Thoracic aorta (tissue), 2 donors: ENCODE results near the gene MRPS23. TPM values are rescaled to one million over a fixed set of nuclear protein-coding genes. Genes with fewer than 3 reads are reported as not detected.
A peak's percentile ranks its signal among the peaks of the same experiment; 100 is the strongest.

ENCODE experiments used
- ATAC-seq: fragments of 150-250 bp; one replicate; pipeline ENCODE4 v1.8.0; 2017; ENCODE audit warnings: low read depth; ENCODE audit not compliant: insufficient number of reproducible peaks, low FRiP score
- DNase-seq: peaks from one replicate; pipeline ENCODE4 v3.0.0-alpha.2; 2020; ENCODE audit warnings: low spot score
- H3K27ac ChIP-seq, 2 donors: fragments of 200-600 bp; sonication (generic); 1 replicate in 1 of 2; 2 replicates in 1 of 2; pipeline ENCODE4 v1.5.1; 2016; ENCODE audit warnings: mild to moderate bottlenecking in 2 of 2, moderate library complexity in 2 of 2
- H3K27me3 ChIP-seq: fragments of 200-600 bp; sonication (generic); replicated peaks from 2 replicates; pipeline ENCODE4 v1.6.0; 2016; ENCODE audit warnings: mild to moderate bottlenecking; ENCODE audit not compliant: insufficient read depth
- H3K36me3 ChIP-seq: fragments of 200-600 bp; sonication (generic); one replicate; pipeline ENCODE4 v1.5.1; 2016
- H3K4me1 ChIP-seq, 2 donors: fragments of 200-600 bp; sonication (generic); 1 replicate in 1 of 2; 2 replicates in 1 of 2; pipeline versions ENCODE4 v1.5.1 to v1.6.0; 2016; ENCODE audit warnings: low read depth in 2 of 2, mild to moderate bottlenecking in 1 of 2; ENCODE audit not compliant: control insufficient read depth in 1 of 2
- H3K4me3 ChIP-seq: fragments of 200-600 bp; sonication (generic); 2 replicates; pipeline ENCODE4 v1.5.1; 2016; ENCODE audit warnings: mild to moderate bottlenecking
- H3K9me3 ChIP-seq: fragments of 200-600 bp; sonication (generic); 2 replicates; pipeline ENCODE4 v1.5.1; 2016
- CTCF ChIP-seq: fragments of 200-600 bp; sonication (generic); IDR thresholded peaks from one replicate; pipeline ENCODE4 v1.5.1; 2019; ENCODE audit warnings: antibody characterized with exemption
- total RNA-seq, 2 donors: library from RNA; depleted of rRNA; stranded (reverse); fragments of >200 nt; gene quantifications; one replicate each; pipeline versions ENCODE4 v1.1.0 to v1.2.3, GENCODE V29; 2016

Gene MRPS23
- total RNA-seq, 2 donors from 2014 or later, result 16.2 to 16.6 TPM

- no peaks in the 10 kb centered on the region for H3K9me3 ChIP-seq
- no peak for TF ChIP-seq CTCF
- ATAC-seq (no peak), DNase-seq (no peak)
- no peak overlapping the region for H3K27ac ChIP-seq
- no peak overlapping the region for H3K4me3 ChIP-seq
- peaks cover 26 to 56% of the 10 kb centered on the region in 2 donors for H3K4me1 ChIP-seq
- no peaks in the 10 kb centered on the region for H3K27me3 ChIP-seq
- no peaks in the 10 kb centered on the region for H3K36me3 ChIP-seq
Measured at GRCh38 chr17:57858838-57859237, 9.0 kb upstream of the MRPS23 start.

- no peak for ATAC-seq
Measured at GRCh38 chr17:57856792-57857620, 7.2 kb upstream of the MRPS23 start.

GRCh38 chr17:57855391-57856035 is 5.7 kb upstream of the MRPS23 start:
- ATAC-seq, result no peak
- Histone ChIP-seq H3K4me3 (no peak overlapping the region), H3K4me1 (peaks cover 36 to 69% of the 10 kb centered on the region in 2 donors), H3K27ac (peak overlapping the region; percentile 92), H3K27me3 (no peaks in the 10 kb centered on the region), H3K36me3 (no peaks in the 10 kb centered on the region), H3K9me3 (no peaks in the 10 kb centered on the region)
- no peak for TF ChIP-seq CTCF
- DNase-seq, result no peak

More at GRCh38 chr17:57856792-57857620, 7.2 kb upstream of the MRPS23 start:
- H3K27me3 ChIP-seq, result no peaks in the 10 kb centered on the region
- H3K36me3 ChIP-seq, result no peaks in the 10 kb centered on the region
- H3K9me3 ChIP-seq, result no peaks in the 10 kb centered on the region
- H3K4me1 ChIP-seq, result peaks cover 34 to 67% of the 10 kb centered on the region in 2 donors
- H3K27ac ChIP-seq, result no peak overlapping the region
- no peak for DNase-seq
- H3K4me3 ChIP-seq, result no peak overlapping the region
- TF ChIP-seq CTCF, result no peak

GRCh38 chr17:57853695-57854094 is 3.9 kb upstream of the MRPS23 start:
- Histone ChIP-seq H3K27ac (peak overlapping the region; percentile 92), H3K4me3 (no peak overlapping the region), H3K27me3 (no peaks in the 10 kb centered on the region), H3K36me3 (no peaks in the 10 kb centered on the region), H3K9me3 (no peaks in the 10 kb centered on the region), H3K4me1 (peaks cover 42 to 69% of the 10 kb centered on the region in 2 donors)
- no peak for TF ChIP-seq CTCF
- peak; percentile 52 for DNase-seq
- no peak for ATAC-seq

GRCh38 chr17:57852955-57853328 is 3.1 kb upstream of the MRPS23 start:
- ATAC-seq, result no peak
- no peak for TF ChIP-seq CTCF
- DNase-seq, result no peak
- Histone ChIP-seq H3K36me3 (no peaks in the 10 kb centered on the region), H3K27me3 (no peaks in the 10 kb centered on the region), H3K4me3 (no peak overlapping the region), H3K9me3 (no peaks in the 10 kb centered on the region), H3K4me1 (peaks cover 40 to 71% of the 10 kb centered on the region in 2 donors), H3K27ac (peak overlapping the region; percentile 92)
